DMS153 treated with DMSO at 0.1 percent for 48 hours (cell line): Measurements from ENCODE around the gene LRRC61.

Source experiments
- DNase-seq: peaks from one replicate; lab custom pipeline; 2025; ENCODE audit not compliant: unreplicated experiment; lab: John Stamatoyannopoulos, UW

The LRRC61 gene

DNA sequence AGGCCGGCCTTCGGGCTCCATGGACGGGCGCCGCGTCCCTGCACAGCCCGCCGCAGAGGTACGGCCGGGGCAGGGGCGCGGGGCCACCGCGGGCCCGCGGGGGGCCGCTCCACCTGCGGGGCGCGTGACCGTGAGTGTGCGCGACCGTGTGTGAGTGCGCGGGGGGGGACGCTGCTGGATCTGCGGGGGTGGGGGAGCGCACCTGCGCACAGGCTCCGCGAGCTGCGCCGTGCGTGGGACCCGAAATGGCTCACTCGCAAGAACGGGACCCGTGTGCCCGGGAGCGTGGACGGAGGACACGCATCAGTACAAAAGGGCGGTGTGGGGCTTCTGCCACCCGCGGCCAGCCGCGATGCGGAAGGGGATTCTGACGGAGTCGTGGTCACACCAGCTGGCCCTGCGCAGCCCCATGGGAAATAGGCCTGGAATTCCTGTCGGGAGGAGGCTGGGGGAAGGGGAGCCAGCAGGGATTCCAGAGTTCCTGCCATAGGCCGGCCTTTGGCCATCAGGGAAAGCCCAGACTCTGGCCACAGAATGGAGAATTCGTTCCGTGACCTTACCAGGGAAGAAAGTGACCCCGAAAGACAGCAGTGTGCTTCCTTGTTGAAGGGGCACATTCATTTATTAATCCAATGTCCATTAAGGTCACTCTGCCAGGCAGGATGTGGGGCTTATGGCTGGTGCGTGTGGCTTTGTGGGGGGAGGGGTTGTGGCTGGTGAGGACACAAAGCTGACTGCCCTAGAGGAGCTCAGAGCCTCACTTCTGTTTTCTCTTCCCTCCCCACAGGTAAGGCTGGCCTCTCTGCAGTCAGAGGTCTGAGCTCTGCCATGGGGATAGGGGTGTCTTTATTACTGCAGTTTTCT lies 46.0 kb downstream of the LRRC61 start:
- no peak for DNase-seq

DNA sequence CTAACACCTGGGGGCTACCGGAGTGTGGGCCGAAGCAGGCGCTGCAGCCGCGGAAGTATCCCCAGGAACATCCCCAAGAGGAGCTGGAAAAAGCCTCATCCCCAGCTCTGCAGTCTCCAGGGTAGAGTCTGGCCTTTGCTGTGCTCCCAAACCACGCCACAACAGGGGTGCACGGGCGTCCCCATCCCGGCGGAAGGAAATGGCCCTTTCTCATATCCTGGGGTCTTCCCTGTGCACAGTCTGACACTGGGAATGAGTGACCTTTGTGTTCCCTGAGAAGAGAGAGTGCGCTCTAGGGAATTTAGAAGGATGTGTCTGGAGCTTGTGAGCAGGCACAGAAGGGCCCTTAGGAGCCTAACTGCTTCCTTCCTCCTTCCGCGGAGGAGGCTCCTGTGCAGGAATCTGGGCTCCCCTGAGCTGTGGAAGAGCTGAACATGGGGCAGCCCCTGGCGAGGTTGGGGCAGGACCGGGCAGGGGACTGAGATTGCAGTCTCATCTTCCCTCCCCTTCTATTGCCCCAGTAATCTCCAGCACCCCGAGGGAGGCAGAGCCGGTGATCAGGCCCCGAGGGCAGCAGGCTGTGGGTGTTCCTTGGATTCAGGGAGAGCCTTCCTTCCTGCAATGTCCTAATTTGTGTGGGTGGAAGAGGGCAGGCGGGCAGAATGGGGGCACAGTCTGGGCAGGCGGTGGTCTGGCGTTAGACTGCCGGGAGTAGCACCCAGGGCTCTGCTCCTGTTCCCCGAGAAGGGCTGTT lies 46.8 kb downstream of the LRRC61 start:
- DNase-seq: no peak

DNA sequence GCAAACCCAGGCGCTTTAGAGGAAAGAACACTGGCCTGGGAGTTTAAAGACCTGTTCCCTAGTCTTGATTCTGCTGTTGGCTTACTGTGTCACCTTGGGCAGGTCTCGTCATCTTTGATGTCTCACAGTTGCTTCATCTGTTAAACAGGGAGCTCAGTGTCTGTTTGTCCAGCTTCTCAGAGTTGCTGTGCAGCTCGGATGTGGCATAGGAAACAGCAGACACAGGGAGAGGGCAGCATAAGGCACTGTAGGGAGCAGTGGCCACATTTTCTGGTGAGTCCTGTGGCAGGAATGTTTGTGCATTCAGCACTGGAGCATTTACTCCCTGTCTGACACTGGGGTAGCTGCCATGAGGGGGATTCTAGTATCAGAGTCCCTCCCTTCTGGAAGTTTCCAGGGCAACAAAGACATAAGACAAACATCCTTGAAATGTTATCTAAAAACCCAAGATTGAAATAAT lies 47.5 kb downstream of the LRRC61 start:
- no peak for DNase-seq

GRCh38 chr7:150371131-150371995 lies 48.2 kb downstream of the LRRC61 start:
- no peak for DNase-seq

DNA sequence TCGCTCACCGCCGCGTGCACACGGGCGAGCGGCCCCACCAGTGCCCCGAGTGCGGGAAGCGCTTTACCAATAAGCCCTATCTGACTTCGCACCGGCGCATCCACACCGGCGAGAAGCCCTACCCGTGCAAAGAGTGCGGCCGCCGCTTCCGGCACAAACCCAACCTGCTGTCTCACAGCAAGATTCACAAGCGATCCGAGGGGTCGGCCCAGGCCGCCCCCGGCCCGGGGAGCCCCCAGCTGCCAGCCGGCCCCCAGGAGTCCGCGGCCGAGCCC lies 48.8 kb downstream of the LRRC61 start:
- DNase-seq: no peak

DNA sequence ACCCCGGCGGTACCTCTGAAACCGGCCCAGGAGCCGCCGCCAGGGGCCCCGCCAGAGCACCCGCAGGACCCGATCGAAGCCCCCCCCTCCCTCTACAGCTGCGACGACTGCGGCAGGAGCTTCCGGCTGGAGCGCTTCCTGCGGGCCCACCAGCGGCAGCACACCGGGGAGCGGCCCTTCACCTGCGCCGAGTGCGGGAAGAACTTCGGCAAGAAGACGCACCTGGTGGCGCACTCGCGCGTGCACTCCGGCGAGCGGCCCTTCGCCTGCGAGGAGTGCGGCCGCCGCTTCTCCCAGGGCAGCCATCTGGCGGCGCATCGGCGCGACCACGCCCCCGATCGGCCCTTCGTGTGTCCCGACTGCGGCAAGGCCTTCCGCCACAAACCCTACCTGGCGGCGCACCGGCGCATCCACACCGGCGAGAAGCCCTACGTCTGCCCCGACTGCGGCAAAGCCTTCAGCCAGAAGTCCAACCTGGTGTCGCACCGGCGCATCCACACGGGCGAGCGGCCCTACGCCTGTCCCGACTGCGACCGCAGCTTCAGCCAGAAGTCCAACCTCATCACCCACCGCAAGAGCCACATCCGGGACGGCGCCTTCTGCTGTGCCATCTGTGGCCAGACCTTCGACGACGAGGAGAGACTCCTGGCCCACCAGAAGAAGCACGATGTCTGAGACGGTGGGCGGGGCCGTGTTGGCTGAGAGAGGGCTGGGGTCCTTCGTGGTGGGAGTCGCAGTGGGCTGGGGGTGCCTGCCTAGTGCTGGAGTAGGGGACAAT lies 49.3 kb downstream of the LRRC61 start:
- no peak for DNase-seq

- DNase-seq: no peak
Observed at GRCh38 chr7:150373049-150373801, 50.1 kb downstream of the LRRC61 start.

DNA sequence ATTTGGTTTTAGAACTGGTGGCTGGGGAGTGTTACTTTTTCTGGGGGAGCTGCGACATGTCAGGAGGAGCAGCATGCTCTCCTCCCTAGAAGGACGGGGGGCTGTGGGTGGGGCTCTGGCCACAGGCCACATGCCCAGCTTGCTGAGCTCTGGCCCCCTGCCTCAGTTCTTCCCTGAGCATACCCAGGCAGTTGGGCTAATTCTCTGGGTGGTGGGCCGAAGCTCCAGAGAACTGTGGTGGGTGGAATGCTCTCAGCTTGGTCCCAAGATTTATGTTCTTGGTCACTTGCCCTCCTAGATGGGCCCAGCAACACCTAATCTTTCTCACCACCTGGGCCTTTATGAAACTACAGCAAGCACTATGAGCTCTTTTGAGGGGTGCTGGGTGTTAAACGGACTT lies 50.9 kb downstream of the LRRC61 start:
- DNase-seq: no peak

GRCh38 chr7:150374472-150374871 lies 51.3 kb downstream of the LRRC61 start:
- no peak for DNase-seq

- no peak for DNase-seq
Observed at GRCh38 chr7:150375662-150376521, 52.7 kb downstream of the LRRC61 start.

DNA sequence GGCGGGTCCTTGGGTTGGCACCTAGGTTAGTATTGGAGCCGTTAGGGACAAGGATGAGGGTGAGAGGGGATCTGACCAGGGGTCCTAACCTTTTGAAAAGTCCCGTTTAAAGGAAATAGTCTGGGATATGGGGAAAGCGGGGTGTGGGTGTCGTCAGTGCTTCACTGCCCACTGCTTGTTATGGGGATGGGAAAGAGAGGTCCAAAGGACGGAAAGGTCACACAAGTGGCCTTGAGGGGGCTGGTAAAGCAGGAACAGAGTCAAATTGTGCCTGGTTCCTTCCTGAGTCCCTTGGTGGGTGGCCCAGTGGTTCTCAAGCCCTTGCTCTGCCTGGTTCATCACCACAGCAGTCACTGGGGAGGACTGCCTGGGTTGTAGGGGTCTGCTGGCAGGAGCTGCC lies 53.4 kb downstream of the LRRC61 start:
- no peak for DNase-seq

GRCh38 chr7:150377196-150377595 lies 54.0 kb downstream of the LRRC61 start:
- no peak for DNase-seq

DNA sequence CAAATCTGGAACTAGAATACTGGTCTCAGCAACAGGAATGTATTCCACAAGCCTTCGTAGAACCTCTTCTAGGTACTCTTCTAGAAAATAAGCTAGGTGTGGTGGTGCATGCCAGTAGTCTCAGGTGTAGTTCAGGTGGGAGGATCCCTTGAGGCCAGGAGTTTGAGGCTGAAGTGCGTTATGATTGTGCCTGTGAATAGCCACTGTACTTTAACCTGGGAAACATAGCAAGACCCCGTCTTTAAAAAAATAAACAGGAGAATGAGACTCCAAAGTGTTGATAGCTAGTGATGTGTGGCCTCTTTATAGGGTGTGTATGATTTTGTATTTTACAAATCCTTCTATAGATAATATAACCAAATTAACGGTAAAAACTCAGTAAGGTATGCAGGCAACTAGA lies 54.5 kb downstream of the LRRC61 start:
- no peak for DNase-seq

- peak; percentile 68 for DNase-seq
Observed at GRCh38 chr7:150378115-150378852, 55.1 kb downstream of the LRRC61 start.

DNA sequence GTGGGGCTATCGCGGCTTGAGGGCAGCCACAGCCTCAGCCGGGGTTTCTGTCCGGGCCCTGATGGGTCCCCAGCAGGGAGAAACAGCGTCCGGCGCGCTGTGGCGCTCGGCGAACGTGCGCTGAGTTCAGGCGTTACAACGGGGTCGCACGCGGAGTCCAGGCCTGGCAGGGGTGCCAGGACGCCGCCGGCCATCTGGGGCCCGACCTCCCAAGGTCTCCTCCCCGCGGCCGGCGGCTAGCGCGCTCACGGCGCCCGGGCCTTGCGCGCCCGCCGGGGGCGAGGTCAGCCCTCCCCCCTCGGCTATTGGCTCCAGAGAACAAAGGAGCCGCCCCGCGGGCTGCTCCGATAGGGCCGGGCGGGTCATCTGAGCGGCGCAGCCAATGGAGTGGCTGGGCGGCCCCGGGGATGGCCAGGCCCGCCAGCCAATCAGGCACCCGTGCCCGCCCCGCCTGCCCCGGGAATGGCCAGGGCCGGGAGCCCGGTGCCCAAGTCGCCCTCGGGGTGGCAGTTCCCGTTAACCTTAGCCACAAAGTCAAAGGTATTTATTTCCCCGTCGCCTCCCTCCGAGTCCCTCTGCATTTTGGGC lies 55.8 kb downstream of the LRRC61 start, which contains the start of gene ZNF775:
Gene ZNF775 (plus strand): TSS at position 478 of the 588 bp plus-strand sequence. CDS start 9,141 bp downstream, outside the sequence.
- DNase-seq: peak; percentile 93

DNA sequence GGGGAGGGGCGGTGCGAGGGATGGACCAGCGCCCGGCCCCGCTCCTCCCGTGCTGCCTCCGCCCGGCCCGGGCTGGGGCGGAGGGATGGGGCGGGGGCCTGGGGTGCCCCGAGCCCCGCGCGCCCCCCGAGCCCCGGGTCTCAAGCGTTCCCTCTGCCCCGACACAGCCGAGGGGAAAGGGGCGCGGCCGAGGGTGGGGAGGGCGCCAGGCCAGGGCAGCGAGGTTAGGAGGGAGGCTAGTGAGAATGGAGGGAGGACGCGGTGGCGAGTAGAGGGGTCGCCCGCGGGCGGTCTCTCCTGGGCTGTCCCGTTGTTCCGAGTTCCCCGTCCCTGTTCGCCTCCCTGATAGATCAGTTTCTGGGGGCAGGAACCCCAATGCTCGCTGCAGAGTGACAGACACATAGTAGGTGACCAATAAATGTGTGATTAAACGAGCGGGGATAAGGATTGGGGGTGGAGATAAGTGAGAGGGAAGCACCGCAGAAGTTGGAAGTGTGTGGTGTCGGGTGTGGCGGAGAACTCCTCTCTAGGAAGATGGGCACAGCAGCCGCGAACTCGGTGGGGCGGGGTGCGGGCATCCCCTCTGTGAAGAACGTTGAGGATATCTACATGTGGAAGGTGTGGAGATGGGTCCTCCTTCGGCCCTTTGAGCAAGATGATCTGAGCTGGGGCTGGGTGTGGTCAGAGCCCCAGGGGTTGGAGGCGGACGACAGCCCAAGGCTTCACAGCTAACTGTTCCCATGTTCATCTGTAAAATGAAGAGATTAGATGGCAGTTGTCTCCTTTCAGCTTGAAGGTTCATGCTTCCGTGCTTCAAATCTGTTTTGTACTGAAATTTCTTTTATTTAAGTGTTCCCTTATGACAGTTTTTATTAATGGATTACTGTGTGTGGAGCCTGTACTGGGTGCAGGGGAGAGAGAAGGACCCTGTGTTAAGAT lies 56.6 kb downstream of the LRRC61 start:
- DNase-seq: no peak

GRCh38 chr7:150380463-150380862 lies 57.3 kb downstream of the LRRC61 start:
- no peak for DNase-seq
